Hematopoietic multipotent progenitor cell (in vitro differentiated cells): ENCODE measurements around the gene ZNF839. TPM values are rescaled to one million over a fixed set of nuclear protein-coding genes. Genes with fewer than 3 reads are reported as not detected.

Source experiments
- DNase-seq, 3 donors: peaks; one replicate each; pipeline ENCODE4 v3.0.0-alpha.2; 2011 to 2015; ENCODE audit warnings: low read depth in 2 of 3, low spot score in 2 of 3
- total RNA-seq: library from RNA; depleted of rRNA; stranded (reverse); fragments of >200 nt; gene quantifications from one replicate; pipeline ENCODE4 v1.2.3, GENCODE V29; 2012

ZNF839 gene
- 8.3 TPM for total RNA-seq

GRCh38 chr14:102319351-102320032 lies at the start of gene ZNF839:
Gene ZNF839 (plus strand): TSS chr14:102319746. CDS start chr14:102319766, 20 bp downstream.
- peak; percentile 88 to 94 (median 90) for DNase-seq

- DNase-seq, result no peak
These were observed 47.2 kb upstream of the ZNF839 start for GRCh38 chr14:102272392-102272791.

GRCh38 chr14:102275866-102276265 lies 43.7 kb upstream of the ZNF839 start:
- DNase-seq, result no peak

DNA sequence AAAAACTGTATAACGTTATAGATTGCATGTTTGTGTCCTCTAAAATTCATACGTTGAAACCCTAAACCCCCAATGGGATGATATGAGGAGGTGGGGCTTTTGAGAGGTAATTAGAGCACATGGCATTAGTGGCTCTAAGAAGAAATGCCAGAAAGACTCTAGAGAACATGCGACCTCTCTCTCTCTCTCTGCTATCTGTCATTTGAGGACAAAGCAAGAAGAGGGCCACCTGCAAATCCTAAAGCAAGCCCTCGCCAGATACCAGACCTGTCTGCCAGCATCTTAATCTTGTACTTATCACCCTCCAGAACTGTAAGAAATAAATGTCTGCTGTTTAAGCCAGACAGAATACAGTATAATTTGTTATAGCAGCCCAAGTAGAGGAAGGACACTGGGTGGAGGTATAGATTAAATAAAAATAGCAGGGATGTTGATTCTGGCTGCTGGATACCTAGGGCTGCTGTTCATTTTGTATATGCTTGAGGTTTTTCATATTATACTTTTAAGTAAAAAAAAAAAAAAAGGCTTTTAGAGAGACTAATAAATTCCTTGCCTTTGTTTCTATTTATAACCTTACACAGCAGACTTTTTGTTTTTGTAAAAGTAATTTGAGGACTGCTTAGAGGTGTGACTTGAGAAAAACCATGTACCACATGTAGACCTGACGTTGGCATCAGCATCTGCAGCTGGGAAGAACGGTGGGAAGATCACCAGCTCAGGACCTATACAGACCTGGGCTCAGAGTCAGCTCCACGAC lies 41.5 kb upstream of the ZNF839 start:
- DNase-seq, result no peak

GRCh38 chr14:102278631-102278935 lies 41.0 kb upstream of the ZNF839 start:
- no peak for DNase-seq

- no peak for DNase-seq
These were observed 40.3 kb upstream of the ZNF839 start for GRCh38 chr14:102279282-102279681.

DNA sequence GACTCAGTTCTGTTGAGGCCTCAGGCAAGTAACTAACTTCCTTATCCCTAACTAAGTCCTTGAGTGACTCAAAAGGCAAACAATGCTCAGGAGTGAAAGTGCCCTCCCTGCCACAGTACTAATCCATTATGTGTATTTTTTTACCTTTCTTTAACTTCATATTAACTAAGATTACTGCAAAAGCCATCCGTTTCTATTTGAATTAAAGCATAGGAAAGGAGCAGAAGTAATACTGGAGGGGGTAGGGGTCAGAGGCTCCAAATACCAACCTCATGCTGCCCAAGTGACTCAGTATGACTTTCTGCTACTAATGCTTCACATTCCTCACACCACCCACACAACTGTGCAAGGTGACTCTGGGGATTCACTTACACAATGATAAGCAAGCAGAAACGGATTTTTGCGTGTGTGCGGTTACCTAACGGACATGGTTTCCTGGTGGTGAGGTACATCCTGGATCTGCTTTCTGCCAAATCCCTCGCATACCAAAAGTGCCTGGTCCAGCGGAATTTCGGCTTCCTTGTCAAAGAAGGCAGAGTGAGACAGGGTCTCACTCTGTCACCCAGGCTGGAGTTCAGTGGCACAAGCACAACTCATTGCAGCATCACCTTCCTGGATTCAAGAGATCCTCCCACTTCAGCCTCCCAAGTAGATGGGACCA lies 39.7 kb upstream of the ZNF839 start:
- no peak for DNase-seq

DNA sequence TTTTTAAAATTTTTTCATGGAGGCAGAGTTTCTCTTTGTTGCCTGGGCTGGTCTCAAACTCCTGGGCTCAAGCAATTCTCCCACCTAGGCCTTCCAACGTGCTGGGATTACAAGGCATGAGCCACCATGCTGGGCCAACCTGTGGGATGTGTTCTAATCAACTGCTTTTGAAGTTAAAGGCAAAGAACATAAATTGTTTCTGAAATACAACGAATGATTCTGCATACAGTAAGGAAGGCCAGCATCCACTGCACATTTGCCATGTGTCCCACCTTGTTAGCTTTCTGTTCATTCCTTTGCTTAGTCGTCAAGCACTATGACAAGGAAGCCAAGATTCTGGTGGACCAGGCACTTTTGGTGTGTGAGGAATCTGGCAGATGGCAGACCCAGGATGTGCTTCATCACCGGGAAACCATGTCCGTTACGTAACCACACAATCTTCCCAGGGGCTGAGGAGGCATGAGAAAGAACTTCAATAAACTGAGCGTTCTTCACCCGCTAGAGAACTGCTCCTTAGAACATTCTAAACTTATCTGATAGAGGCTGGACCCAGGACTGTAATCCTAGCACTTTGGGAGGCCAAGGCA lies 39.1 kb upstream of the ZNF839 start:
- no peak for DNase-seq

- no peak for DNase-seq
These were observed 36.6 kb upstream of the ZNF839 start for GRCh38 chr14:102282751-102283465.

GRCh38 chr14:102283631-102284129 lies 35.9 kb upstream of the ZNF839 start:
- DNase-seq, result peak in 1 of 3 donors; percentile 57

- no peak for DNase-seq
These were observed 34.4 kb upstream of the ZNF839 start for GRCh38 chr14:102285106-102285505.

GRCh38 chr14:102288139-102288538 lies 31.4 kb upstream of the ZNF839 start:
- no peak for DNase-seq

DNA sequence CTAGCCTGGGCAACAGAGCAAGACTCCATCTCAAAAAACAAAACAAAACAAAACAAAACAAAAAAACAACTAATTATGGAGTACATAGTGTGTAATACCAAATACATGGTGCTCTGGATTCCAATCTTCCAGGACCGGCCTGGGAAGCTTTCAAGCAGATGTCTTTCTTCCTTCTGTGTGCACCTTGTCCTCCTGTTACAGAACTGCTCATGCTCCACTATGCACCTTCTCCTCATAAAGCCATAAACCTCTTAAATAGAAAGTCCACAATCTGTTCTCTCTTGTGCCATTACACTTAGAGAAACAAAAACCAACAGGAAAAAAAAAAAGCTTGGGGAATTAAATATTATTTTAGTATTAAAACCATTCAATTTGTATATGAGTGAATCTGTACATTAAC lies 27.1 kb upstream of the ZNF839 start:
- no peak for DNase-seq

GRCh38 chr14:102293781-102294180 lies 25.8 kb upstream of the ZNF839 start:
- no peak for DNase-seq

DNA sequence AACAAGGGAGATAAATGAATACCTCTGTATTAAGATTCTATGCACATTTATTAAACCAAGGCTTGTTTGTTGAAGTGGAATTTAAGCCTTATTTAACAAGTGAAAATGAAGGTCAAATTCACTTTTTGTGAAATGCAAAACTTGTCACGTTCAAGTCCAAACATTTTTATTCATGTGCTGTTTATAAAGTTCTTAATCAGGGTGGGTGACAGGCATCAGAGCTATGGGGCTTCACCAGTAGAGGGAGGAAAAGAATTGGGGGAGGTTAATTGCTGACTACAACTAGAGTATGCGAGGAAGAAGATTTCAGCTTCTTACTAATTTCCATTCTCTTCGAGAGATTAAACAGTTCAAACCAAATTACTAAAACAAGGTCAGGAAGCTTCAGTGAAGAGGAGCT lies 24.3 kb upstream of the ZNF839 start:
- no peak for DNase-seq

GRCh38 chr14:102297436-102298170 lies 21.9 kb upstream of the ZNF839 start:
- DNase-seq, result no peak

- peak in 1 of 3 donors; percentile 73 for DNase-seq
These were observed 21.1 kb upstream of the ZNF839 start for GRCh38 chr14:102298303-102299070.

DNA sequence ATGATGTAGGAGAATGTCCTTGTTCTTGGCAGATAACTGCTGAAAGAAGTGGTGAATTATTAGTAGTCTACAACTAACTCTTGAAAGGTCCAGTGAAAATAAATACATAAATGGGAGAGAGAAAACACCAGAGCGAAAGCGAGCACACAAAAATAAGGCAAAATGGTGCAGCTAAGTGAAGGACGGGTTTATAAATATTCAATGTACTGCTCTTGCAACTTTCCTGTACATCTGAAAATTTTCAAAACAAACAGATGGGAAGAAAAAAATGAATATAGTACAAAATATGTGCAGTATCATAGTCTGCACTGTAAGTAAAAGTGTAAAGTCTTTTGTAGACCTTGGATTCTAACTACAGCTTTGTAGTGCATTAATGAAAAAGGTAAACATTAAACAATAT lies 15.9 kb upstream of the ZNF839 start:
- DNase-seq, result no peak
